ENCODE data around the gene CPVL.

DNA sequence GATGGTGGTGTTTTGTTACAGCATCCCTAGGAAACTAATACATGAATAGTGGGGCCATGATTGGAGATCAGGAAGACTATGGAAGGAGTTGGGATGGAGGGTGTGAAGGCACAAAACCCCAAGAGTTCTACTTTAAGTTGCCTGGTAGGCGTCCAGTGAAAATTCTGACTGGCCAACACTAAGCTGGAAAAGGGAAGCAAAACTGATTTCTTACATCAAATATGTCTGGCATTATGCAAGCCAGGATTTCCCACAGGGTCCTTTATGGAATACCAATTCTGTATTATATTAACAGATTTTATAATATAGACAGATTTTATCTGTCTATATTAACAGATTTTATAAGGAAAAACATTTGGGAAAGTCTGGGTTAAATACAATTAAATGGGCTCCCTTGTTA, 16.2 kb downstream of the CPVL start:
- TF ChIP-seq CTCF (IDR thresholded peaks at IDR 0.05; ENCODE audit: insufficient read depth, low read depth, low read length): no peak
- TF ChIP-seq EZH2 (IDR thresholded peaks at IDR 0.05; ENCODE audit: insufficient read depth, low read length): no peak
